IPS-NIHi7 (cell line): ENCODE results near the gene LONP2.
"Not testable (repeated sequence)": the region's sequence is repeated elsewhere in the genome, so short reads cannot be mapped to it uniquely, and the experiment has no call there.

Source experiments
- DNase-seq: peaks from one replicate; pipeline ENCODE4 v3.0.0; 2012; ENCODE audit warnings: mixed read lengths; ENCODE audit errors: extremely low spot score

LONP2 gene

DNA sequence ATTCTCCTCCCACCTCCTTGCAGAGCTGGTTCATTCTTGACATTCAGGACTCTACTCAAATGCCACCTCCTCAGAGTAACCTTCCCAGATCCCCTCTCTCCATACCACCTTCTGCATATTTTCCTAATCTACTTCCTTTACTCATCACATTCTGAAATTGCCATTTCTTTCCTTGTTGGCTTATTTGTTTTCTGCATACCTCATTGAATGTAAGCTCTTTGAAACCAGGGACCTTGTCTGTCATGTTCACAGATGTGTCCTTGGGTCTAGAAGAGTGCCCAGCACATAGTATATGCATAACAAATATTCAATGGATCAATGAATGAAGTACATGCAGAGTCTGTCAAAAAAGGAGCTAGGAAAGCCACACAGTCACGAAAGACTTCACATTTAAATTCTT lies 7.8 kb upstream of the LONP2 start:
- no peak for DNase-seq

DNA sequence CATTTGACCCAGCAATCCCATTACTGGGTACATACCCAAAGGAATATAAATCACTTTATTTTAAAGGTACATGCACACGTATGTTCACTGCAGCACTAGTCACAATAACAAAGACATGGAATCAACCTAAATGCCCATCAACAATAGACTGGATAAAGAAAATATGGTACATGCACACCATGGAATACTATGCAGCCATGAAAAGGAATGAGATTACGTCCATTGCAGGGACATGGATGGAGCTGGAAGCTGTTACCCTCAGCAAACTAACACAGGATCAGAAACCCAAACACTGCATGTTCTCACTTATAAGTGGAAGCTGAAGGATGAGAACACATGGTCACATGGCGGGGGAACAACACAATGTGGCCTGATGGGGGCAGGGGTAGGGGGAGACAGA lies 4.0 kb upstream of the LONP2 start:
- not testable (repeated sequence) for DNase-seq

DNA sequence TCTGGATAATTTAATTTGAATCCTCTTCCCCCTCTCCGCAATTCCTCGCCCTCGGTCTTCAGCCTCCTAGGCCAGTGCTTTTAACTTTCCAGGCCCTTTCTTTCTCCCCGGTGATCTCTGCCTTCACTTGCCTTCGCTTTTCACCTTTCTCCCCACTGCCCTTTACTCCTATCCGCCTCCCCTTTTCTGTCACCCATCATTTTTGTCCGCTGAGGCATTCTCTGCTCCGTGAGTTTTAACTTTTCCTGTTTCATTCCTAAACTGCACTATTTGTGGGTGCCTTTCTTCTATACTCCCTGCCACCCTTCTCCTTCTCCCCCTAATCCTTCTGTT lies 729 bp downstream of the LONP2 start:
- no peak for DNase-seq

GRCh38 chr16:48246066-48246465 lies 2.0 kb downstream of the LONP2 start:
- no peak for DNase-seq

- no peak for DNase-seq
Observed at GRCh38 chr16:48247311-48247710, 3.2 kb downstream of the LONP2 start, which contains the start of gene ABCC11. TSS of gene ABCC11 (minus strand) at chr16:48247539. CDS start at chr16:48231921, 15,618 bp downstream.

- DNase-seq = no peak
Observed at GRCh38 chr16:48250520-48251278, 6.6 kb downstream of the LONP2 start.

DNA sequence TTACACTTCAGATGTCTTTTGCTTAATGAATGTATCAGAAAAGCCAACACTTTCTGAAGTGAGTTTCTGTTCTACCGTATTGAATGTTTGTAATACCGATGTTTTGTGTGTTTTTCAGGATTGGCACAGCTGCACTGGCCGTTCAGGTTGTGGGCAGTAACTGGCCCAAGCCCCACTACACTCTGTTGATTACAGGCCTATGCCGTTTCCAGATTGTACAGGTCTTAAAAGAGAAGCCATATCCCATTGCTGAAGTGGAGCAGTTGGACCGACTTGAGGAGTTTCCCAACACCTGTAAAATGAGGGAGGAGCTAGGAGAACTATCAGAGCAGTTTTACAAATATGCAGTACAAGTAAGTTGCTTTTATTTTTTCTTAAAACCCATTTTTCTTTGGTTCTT lies 7.9 kb downstream of the LONP2 start:
- no peak for DNase-seq

DNA sequence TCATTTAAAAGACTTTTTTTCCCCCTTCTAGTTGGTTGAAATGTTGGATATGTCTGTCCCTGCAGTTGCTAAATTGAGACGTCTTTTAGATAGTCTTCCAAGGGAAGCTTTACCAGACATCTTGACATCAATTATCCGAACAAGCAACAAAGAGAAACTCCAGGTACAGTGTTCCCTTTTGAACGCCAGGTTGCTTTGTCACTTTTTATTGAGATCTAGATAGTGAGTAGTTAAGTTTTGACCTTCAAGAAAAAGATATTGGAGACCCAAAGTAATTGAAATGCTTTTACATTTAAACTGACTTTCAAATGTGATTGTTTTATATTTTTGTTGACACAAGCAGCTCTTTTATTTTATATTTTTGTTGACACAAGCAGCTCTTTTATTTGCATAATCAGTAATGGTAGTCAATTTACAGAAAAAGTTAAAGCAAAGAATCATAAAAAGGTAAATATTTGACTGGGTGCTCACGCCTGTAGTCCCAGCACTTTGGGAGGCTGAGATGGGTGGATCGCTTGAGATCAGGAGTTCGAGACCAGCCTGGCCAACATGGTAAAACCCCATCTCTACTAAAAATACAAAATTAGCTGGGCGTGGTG lies 12.6 kb downstream of the LONP2 start:
- DNase-seq = no peak

DNA sequence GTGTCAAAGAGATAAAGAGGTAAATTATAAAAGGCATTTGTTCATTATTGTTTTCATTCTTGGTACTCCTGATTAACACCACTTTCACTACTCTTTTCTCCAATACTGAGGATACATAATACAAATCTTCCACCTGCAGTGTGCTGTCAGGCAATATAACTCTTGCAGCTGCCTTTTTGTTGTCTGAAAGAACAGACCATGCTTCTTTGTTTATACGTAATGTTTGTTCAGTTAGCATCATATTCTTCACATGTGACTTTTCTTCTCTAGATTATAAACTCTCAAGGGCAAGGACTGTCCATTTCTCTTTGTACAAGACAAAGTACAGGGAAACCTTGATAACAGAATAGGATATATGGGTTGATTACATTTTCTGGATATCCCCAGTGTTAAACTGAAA lies 17.5 kb downstream of the LONP2 start:
- no peak for DNase-seq

DNA sequence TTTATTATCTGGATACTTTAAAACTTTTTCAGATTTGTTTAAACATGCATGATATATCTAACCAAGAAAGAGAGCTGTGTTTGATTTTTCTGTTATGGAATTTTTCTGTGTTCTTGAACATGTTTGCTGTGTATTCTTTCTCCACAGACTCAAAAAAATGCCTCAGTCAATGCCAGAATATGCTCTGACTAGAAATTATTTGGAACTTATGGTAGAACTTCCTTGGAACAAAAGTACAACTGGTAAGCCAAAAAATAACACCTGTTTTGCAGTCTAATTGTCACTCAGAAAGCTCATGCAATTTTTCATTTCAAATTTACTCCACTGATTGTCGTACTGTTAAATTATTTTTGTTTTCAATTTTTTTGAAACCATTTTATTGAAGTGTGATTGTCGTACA lies 18.5 kb downstream of the LONP2 start:
- DNase-seq = no peak

DNA sequence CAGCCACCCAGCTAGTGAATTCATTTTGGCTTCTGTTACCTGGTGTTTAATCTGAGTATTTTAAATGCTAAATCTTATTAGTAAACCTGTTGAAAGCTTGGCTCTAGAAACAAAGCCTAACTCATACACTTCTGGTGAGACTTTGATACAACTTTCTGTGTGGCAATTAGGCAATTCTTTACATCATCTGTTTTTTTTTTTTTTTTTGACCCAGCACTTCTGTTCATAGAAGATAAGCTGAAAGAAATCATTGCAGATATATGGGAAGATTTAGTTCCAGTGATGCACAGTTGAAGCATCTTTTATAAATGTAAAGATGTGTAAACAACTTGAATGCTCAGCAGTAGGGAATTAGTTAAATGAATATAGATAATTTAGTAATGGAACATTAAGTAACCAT lies 24.9 kb downstream of the LONP2 start:
- DNase-seq = no peak

DNA sequence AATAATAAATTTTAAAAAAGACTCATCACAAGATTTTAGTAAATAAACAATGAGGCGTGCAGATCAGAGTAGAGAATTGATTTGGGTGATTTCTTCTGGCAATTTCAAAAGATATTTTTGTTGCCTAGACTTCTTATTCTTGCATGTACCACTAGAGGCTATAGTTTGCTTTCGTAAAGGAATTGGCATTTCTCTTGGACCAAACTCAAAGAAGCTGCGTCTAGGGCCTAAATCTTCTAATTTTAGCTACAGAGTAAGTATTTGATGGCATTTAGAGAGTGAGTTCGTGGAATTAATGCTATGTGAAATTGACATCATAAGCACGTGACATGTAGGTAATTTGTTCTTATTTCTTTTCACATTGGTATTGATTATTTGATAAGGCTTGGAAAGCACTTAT lies 27.6 kb downstream of the LONP2 start:
- DNase-seq = no peak

DNA sequence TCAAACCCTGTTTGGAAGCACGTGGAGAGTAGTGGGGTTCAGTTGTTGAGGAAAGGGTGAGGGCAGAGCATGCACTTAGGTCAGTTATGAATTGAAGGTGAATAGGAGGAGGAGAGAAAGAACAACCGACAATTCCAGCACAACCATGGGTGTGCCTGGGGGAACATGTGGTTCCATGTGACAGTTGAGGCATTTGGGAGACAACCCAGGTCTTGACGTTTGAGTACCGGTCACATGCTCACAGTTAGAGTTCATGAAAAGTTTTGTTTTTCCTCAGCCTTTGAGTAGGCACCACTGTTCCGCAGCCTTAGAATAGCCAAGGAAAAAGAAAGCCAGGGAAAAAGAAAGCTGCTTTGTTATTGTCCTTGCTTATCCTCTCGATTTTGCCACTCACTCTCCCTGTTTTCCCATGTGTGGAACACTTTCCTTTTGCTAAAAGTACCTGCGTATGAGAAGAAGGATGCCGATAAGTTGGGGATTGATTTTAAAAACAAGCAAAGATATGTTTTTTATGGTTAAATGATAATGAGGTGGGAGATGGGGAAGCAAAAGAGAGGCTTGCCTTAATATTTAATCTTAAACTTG lies 28.8 kb downstream of the LONP2 start:
- DNase-seq = no peak

GRCh38 chr16:48274476-48274875 lies 30.4 kb downstream of the LONP2 start:
- DNase-seq = no peak

- DNase-seq = no peak
Observed at GRCh38 chr16:48276102-48276501, 32.0 kb downstream of the LONP2 start.

- DNase-seq = no peak
Observed at GRCh38 chr16:48277158-48277557, 33.1 kb downstream of the LONP2 start.

DNA sequence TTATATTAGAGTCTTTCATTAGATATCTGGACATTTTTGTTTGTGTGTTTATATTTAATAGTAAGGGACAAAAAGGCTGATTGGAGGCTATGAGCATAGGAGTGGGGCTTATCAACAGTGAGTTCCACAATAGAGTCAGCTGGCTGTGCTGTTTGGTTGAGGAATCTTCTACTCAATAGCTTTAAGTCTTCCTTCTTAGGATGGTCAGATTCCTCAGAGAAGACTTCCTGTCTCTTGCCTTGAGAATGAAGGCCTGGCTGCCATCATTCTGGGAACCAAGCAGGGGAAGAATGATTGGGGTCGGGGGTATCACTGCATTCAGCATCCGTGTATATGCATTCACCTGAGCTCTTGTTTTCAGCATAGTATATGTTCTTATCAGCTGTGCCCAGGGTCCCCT lies 35.1 kb downstream of the LONP2 start:
- DNase-seq = peak; percentile 12

DNA sequence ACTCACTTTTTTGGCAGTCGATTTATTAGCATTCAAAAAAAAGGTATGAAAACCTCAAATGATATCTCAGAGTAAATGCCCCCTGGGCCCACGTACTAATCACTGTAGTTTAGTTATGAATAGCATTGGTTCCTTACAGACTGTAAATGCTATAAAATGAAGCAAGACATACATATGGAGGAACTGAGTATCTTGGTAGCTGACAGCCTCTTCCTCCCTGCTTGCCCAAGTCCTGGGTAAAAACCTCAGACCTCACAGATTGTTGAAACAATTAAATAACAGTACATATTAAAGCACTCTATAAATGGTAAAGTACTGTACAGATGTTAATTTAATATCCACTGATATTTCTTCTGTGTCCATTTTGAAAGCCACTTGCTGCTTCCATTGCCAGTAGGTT lies 36.4 kb downstream of the LONP2 start:
- DNase-seq = no peak

DNA sequence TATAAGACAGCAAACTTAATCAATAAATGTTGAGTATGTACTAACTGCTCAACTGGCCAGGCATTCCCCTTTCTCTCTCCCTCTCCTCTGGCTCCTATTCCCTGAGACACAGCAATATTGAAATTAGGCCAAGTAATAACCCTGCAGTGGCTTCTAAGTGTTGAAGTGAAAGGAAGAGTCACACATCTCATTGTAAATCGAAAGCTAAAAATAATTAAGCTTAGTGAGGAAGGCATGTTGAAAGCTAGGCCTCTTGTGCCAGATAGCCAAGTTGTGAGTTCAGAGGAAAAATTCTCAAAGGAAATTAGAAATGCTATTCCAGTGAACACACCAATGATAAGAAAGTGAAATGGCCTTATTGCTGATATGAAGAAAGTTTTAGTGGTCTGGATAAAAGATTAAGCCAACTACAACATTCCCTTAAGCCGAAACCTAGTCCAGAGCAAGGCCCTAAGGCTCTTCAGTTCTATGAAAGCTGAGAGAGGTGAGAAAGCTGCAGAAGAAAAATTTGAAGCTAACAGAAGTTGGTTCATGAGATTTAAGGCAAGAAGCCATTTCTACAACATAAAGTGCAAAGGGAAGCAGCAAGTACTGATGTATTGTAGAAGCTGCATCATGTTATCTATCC lies 38.6 kb downstream of the LONP2 start:
- DNase-seq = no peak

DNA sequence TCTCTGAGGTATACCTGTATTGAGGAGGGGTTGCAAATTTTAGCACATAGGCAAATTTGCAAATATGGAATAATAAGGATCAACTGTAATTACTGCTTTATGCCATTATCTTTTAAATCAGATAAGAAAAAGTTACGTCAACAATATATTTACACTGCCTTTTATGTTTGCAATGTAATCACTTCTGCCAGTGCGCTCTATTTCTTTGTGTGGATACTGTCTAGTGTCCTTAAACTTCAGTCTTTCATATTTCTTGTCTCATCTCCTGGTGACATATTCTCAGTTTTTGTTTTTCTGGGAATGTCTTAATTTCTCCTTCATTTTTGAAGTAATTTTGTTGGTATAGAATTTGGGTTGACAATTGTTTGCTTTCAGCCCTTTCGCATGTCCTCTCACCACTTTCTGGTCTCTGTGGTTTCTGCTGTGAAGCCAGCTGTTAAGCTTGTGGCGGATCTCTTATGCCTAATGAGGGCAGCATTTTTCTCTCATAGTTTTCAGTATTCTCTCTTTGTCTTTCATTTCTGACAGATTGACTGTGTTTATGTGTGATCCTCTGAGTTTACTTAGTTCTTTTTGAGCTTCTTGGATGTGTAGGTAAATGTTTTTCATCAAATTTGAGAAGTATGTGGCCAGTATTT lies 40.8 kb downstream of the LONP2 start:
- DNase-seq = no peak

DNA sequence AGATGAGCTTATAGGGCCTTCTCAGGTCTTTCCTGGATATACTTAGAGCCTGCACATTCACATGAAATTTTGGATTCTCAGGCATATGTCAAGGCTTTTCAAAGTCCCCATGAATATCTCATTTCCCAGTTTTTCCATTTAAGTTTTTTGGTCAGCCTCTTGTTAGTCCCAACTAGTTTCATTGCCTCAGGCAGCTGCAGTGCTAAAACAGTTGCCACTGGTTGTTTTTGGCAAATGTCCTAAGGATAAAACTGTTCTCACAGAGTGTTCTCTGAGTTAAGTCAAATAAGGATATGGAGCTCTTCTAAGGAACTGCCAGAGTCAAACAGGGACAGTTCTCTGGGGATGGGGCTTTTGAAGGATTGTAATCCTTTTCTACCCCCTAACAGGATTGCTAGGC lies 43.1 kb downstream of the LONP2 start:
- no peak for DNase-seq

GRCh38 chr16:48291303-48291702 lies 47.2 kb downstream of the LONP2 start:
- no peak for DNase-seq
